GM12801 (cell line): Measurements from ENCODE around the gene CRYBB3.

ENCODE experiments used
- CTCF ChIP-seq: IDR thresholded peaks from one replicate; pipeline ENCODE4 v1.5.1; 2011; ENCODE audit warnings: control low read depth; ENCODE audit not compliant: insufficient read length; ENCODE audit errors: extremely low read depth

Gene CRYBB3

GRCh38 chr22:25199731-25200520, at the start of gene CRYBB3:
Gene CRYBB3 (plus strand): TSS chr22:25199858. CDS start chr22:25201397, 1,539 bp downstream.
- no peak for TF ChIP-seq CTCF

- no peak for TF ChIP-seq CTCF
Measured at GRCh38 chr22:25153961-25154666, 45.5 kb upstream of the CRYBB3 start.

- TF ChIP-seq CTCF: no peak
Measured at GRCh38 chr22:25154667-25154999, 45.0 kb upstream of the CRYBB3 start.

- TF ChIP-seq CTCF: no peak
Measured at GRCh38 chr22:25156736-25157135, 42.9 kb upstream of the CRYBB3 start.

GRCh38 chr22:25159028-25159427, 40.6 kb upstream of the CRYBB3 start:
- TF ChIP-seq CTCF: no peak

GRCh38 chr22:25160120-25160996, 39.3 kb upstream of the CRYBB3 start:
- TF ChIP-seq CTCF: no peak
